Glutamatergic neuron (in vitro differentiated cells): ENCODE results near the gene ERCC6. TPM values are rescaled to one million over a fixed set of nuclear protein-coding genes. Genes with fewer than 3 reads are reported as not detected.

Source experiments
- DNase-seq: peaks from one replicate; pipeline ENCODE4 v3.0.0; 2022
- H3K27ac Mint-ChIP-seq: one replicate; pipeline ENCODE4 v1.8.0; 2020; ENCODE audit warnings: mild to moderate bottlenecking, mixed read lengths, inconsistent platforms; ENCODE audit not compliant: unreplicated experiment
- H3K27me3 Mint-ChIP-seq: one replicate; pipeline ENCODE4 v1.8.0; 2020; ENCODE audit warnings: mild to moderate bottlenecking, moderate library complexity, mixed read lengths, inconsistent platforms; ENCODE audit not compliant: unreplicated experiment
- H3K36me3 Mint-ChIP-seq: one replicate; pipeline ENCODE4 v1.8.0; 2020; ENCODE audit warnings: mild to moderate bottlenecking, mixed read lengths, inconsistent platforms; ENCODE audit not compliant: unreplicated experiment
- H3K4me1 Mint-ChIP-seq: one replicate; pipeline ENCODE4 v1.8.0; 2020; ENCODE audit warnings: mild to moderate bottlenecking, low read depth, mixed read lengths, inconsistent platforms; ENCODE audit not compliant: unreplicated experiment
- H3K4me3 Mint-ChIP-seq: one replicate; pipeline ENCODE4 v1.8.0; 2020; ENCODE audit warnings: mild to moderate bottlenecking, mixed read lengths, inconsistent platforms; ENCODE audit not compliant: unreplicated experiment
- H3K9me3 Mint-ChIP-seq: one replicate; pipeline ENCODE4 v1.8.0; 2020; ENCODE audit warnings: mild to moderate bottlenecking, moderate library complexity, mixed read lengths, inconsistent platforms; ENCODE audit not compliant: unreplicated experiment
- total RNA-seq: library from RNA; stranded (reverse); fragmentation: NEBNext Ultra II Directional; extraction: Animal tissue kit (Norgen Biotek cat#: 25700); gene quantifications from one replicate; pipeline ENCODE4 v1.2.1, GENCODE V29; 2021; ENCODE audit not compliant: unreplicated experiment
- TF ChIP-seq, protein P1 (sequence below): fragments of 200-600 bp; sonication (generic); IDR thresholded peaks from one replicate; pipeline ENCODE4 v1.5.0; 2021; ENCODE audit not compliant: partially characterized antibody, unreplicated experiment

The ERCC6 gene
- total RNA-seq, 1 donor from 2014 or later: 27.5 TPM

DNA sequence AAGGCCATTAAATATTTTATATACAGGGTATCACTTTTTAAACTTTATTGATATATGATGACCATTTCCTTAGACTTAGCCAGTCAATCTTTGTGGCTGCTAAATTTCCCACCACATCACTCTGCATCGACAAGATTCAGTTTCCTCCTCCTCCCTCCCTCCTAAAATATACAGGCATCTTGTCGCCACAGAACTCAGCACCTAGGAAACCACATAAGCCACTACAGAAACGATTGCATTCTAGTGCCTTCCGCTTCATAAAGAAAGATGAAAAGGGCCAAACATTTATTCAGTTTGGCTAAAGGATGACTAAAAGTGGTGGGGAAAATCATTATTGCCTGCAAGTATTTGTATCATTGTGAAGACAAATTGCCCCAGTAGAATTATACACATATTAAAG is 30.7 kb downstream of the ERCC6 start:
- H3K36me3 Mint-ChIP-seq: no peaks in the 10 kb centered on the region
- TF ChIP-seq, protein P1, sequence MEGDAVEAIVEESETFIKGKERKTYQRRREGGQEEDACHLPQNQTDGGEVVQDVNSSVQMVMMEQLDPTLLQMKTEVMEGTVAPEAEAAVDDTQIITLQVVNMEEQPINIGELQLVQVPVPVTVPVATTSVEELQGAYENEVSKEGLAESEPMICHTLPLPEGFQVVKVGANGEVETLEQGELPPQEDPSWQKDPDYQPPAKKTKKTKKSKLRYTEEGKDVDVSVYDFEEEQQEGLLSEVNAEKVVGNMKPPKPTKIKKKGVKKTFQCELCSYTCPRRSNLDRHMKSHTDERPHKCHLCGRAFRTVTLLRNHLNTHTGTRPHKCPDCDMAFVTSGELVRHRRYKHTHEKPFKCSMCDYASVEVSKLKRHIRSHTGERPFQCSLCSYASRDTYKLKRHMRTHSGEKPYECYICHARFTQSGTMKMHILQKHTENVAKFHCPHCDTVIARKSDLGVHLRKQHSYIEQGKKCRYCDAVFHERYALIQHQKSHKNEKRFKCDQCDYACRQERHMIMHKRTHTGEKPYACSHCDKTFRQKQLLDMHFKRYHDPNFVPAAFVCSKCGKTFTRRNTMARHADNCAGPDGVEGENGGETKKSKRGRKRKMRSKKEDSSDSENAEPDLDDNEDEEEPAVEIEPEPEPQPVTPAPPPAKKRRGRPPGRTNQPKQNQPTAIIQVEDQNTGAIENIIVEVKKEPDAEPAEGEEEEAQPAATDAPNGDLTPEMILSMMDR: no peak
- no peak overlapping the region for H3K4me3 Mint-ChIP-seq
- peaks cover 17% of the 10 kb centered on the region for H3K4me1 Mint-ChIP-seq
- no peaks in the 10 kb centered on the region for H3K9me3 Mint-ChIP-seq
- H3K27ac Mint-ChIP-seq: no peak overlapping the region
- peaks cover 3% of the 10 kb centered on the region for H3K27me3 Mint-ChIP-seq
- DNase-seq: no peak

DNA sequence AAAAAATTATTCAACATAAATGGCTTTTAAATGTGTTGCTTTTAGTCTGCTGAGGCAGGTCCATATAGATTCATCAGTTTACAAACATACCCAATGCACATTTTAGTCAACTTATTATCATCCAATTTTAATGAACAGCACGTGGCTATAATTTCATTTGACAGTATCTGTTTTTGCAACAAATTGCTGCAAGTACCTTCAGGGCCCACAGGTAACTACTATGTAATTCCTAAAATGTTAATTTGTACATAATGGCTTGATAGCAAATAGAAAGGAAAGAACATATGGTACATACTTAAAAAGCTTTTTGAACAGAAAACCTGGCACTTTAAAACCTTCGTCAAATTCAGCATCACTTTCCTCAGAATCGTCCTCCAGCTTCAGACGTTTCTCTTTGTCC is 33.3 kb downstream of the ERCC6 start:
- DNase-seq: no peak
- H3K27me3 Mint-ChIP-seq: peaks cover 3% of the 10 kb centered on the region

DNA sequence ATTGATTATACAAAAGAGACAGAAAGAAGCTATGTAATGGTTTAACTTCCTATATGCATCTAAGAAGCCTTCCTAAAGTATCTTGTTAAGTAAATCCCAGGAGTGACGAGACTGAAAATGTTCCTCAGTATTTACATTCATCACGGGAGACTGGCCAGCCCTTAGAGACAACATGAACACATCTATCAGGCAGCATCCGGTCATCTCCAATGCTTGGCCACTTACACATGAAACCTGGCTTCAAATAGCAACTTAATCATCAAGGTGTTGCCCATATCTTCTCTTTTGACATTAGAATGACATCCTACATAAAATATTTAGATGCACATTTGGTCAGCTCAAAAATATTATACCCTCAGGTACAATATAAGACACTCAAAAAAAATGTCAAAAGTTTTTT is 33.8 kb downstream of the ERCC6 start:
- H3K4me3 Mint-ChIP-seq: no peak overlapping the region

More for the DNA sequence above, 33.3 kb downstream of the ERCC6 start:
- Mint-ChIP-seq H3K4me3 (peak overlapping the region; percentile 10), H3K27ac (peak overlapping the region; percentile 57), H3K4me1 (peaks cover 17% of the 10 kb centered on the region), H3K9me3 (no peaks in the 10 kb centered on the region), H3K36me3 (no peaks in the 10 kb centered on the region)
- TF ChIP-seq, protein P1: no peak

DNA sequence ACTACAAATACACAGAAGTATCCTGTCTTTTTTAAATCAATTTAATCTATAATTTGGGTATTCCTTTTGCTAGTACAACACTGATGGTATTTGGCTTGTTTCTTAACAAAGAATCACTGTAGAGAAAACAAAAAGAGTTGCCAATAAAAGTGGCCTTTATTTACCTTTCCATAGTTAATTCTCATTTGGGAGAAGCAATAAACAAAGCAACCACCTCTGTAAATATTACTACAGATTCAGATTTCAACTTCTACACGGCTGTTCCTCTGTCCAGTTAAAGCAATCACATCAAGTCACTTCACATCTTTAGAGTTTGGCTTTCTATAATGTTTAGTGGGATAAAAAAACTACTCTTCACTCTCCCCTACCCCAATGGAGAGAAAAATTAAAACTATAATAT is 34.4 kb downstream of the ERCC6 start:
- Mint-ChIP-seq H3K9me3 (peaks cover 2% of the 10 kb centered on the region), H3K4me1 (peaks cover 21% of the 10 kb centered on the region), H3K27me3 (no peaks in the 10 kb centered on the region), H3K36me3 (no peaks in the 10 kb centered on the region), H3K4me3 (no peak overlapping the region), H3K27ac (no peak overlapping the region)
- TF ChIP-seq, protein P1: no peak
- no peak for DNase-seq

More for the DNA sequence above, 33.8 kb downstream of the ERCC6 start:
- no peaks in the 10 kb centered on the region for H3K27me3 Mint-ChIP-seq
- TF ChIP-seq, protein P1: no peak
- H3K9me3 Mint-ChIP-seq: peaks cover 2% of the 10 kb centered on the region
- H3K27ac Mint-ChIP-seq: no peak overlapping the region
- H3K4me1 Mint-ChIP-seq: peaks cover 21% of the 10 kb centered on the region
- DNase-seq: no peak
- no peaks in the 10 kb centered on the region for H3K36me3 Mint-ChIP-seq

DNA sequence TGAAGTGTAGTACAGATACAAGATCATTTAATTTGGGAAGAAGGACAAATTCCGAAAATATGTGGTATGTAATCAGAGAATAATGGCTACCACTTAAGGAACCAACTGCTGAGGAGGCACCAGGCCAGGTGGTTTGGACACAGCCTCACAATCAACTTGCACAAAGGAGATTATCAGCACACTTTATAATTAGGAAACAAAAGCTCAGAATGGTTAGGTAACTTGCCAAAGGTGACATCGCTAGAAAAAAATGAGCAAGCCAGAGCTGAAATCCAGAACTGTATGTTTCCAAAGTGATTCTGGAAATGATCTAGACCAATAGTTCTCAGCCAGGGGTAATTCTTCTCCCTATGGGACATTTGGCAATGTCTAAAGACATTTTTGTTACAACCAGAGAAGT is 36.6 kb downstream of the ERCC6 start:
- no peak overlapping the region for H3K4me3 Mint-ChIP-seq
- TF ChIP-seq, protein P1: no peak
- no peaks in the 10 kb centered on the region for H3K27me3 Mint-ChIP-seq
- no peak overlapping the region for H3K27ac Mint-ChIP-seq
- peaks cover 2% of the 10 kb centered on the region for H3K9me3 Mint-ChIP-seq
- H3K4me1 Mint-ChIP-seq: peaks cover 28% of the 10 kb centered on the region
- H3K36me3 Mint-ChIP-seq: no peaks in the 10 kb centered on the region
- no peak for DNase-seq
